Inflammatory macrophage treated with lipopolysaccharide for 1 hour (primary cell): ENCODE results near the gene LRRC37A2.
"Not testable (repeated sequence)": the region's sequence is repeated elsewhere in the genome, so short reads cannot be mapped to it uniquely, and the experiment has no call there.

Source experiments
- DNase-seq, 2 donors: peaks; one replicate each; pipeline ENCODE4 v3.0.0-alpha.2; 2020 to 2022

The LRRC37A2 gene

GRCh38 chr17:46598344-46598931, 86.2 kb downstream of the LRRC37A2 start:
- DNase-seq: not testable (repeated sequence)

GRCh38 chr17:46600767-46601166, 88.5 kb downstream of the LRRC37A2 start:
- not testable (repeated sequence) for DNase-seq

GRCh38 chr17:46603125-46603524, 90.9 kb downstream of the LRRC37A2 start:
- DNase-seq: not testable (repeated sequence)
